A549 treated with RU486 at 1 μM for 4 hours (cell line): ENCODE results near the gene ZNF428. TPM values are rescaled to one million over a fixed set of nuclear protein-coding genes. Genes with fewer than 3 reads are reported as not detected.

Experiments used
- total RNA-seq: library from RNA; stranded (reverse); fragments of 200-300 nt; extraction: Qiagen RNA extraction; gene quantifications from 5 replicates; pipeline ENCODE4 v1.2.3, GENCODE V29; 2022; ENCODE audit warnings: low read depth

Gene ZNF428
- total RNA-seq, result 45.6 to 68.6 TPM (median 62.8 TPM) in 5 replicates

DNA sequence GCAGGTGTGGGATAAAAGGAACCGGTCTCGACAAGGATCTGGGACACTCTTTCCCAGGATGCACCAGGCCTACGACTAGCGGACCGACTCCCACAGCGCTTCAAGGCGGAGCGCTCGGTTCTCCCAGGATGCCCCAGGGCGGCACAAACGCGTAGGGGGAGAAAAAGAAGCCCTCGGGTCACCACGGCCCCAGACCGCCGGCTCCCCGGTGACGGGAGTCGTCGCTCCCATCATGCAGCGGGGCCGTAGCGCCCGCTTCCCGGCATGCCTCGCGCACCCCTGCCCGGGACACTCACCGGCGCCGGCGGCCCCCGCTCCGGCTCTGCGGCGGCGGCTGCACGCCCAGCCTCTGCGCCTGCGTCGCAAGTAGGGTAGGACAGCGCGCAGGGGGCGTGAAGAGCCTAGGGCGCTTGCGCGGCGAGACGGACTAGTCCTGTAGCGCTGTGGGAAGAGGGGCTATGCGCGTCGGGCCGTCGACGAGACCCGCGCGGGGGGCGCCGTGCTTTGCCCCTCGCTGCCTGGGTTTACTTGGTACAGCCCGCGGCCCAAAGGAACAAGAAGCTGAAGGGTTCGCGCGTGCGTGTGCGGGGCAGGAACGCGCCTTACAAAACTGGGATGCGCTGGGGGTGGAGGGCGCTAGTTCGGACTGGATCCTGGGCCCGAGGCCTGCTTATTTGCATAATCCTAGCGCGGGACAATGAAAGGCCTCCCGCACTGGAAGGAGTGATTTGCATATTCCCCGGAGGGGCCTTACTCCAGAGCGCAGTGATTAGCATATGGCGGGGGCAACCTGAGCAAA is at the start of gene ZNF428:
Gene ZNF428 (minus strand): TSS at position 368 of the 799 bp plus-strand sequence. CDS start 5,325 bp downstream, outside the sequence.

DNA sequence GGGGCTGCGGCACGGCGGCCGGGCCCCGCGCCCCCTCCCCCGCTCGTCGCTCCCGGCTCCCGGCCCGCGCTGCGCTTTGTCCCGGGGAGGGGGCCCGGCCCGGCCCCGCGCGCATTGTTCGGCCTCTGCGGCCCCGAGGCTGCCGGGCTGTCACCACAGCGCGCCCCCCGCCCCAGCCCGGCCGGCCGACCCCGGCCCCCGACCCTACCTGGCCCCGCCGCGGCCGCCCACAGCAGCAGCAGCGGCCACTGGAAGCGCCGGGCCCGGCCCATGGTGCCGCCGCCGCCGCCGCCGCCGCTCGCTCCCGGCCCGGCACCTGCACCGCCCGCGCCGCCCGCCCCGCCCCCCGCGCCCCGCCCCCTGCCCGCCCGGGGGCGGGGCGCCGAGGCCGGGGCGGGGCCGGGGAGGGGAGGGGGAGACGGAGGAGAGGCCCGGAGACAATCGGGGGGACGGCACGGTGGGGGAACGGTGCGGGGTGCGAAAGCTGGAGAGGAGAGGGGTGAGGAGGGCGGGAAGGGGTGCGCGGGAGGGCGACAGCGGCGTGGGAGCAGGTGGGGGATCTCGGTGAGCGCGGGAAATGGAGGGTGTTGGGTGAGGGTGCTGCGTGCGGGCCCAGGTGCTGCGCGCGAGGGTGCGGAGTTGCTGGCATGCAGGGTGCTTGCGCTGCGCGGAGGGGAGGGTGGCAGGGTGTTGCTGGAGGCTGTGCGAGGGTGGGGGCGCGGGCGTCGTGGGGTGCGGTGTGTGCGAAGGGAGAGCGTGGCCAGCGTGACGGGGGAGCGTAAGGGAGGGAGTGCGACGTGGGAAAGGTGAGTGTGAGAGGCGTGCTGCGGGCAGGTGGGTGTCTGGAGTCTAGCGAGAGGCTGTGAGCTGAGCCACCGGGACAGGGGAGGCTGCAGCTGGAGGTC is 20.3 kb upstream of the ZNF428 start, which contains the start of gene CADM4:
Gene CADM4 (minus strand): TSS at position 332 of the 905 bp plus-strand sequence. CDS start 60 bp downstream, at position 272.

GRCh38 chr19:43611788-43612187 is 7.6 kb downstream of the ZNF428 start, which contains the start of gene SRRM5:
TSS of gene SRRM5 (plus strand) at chr19:43612088. CDS start at chr19:43612122, 34 bp downstream.

GRCh38 chr19:43595999-43596841 is 23.2 kb downstream of the ZNF428 start, which contains the start of the genes IRGQ and ZNF576:
TSS of gene IRGQ (minus strand) at chr19:43596134. CDS start at chr19:43595338, 796 bp downstream.
TSS of gene ZNF576 (plus strand) at chr19:43596595. CDS start at chr19:43597109, 514 bp downstream.

GRCh38 chr19:43575156-43575950 is 44.1 kb downstream of the ZNF428 start, which contains the start of the genes PINLYP and XRCC1:
TSS of gene PINLYP (plus strand) at chr19:43575801. CDS start at chr19:43577192, 1,391 bp downstream.
TSS of gene XRCC1 (minus strand) at chr19:43575527. CDS start at chr19:43575458, 69 bp downstream.

Other genes with a start within 250 kb of the ZNF428 start
- gene TEX101, start 204.7 kb downstream of the ZNF428 start, total RNA-seq, result not detected in 5 replicates
- 0.24 to 0.78 TPM (median 0.43 TPM) in 5 replicates for gene LYPD3, start 154.0 kb downstream of the ZNF428 start, total RNA-seq
- gene PHLDB3, start 114.9 kb downstream of the ZNF428 start, total RNA-seq, result 9.6 to 14.7 TPM (median 11.9 TPM) in 5 replicates
- 43.9 to 55.4 TPM (median 50.0 TPM) in 5 replicates for gene ETHE1, start 92.4 kb downstream of the ZNF428 start, total RNA-seq
- gene ZNF575, start 86.4 kb downstream of the ZNF428 start, total RNA-seq, result 0.97 to 2.5 TPM (median 2.2 TPM) in 5 replicates
- gene XRCC1, start 44.1 kb downstream of the ZNF428 start, total RNA-seq, result 26.9 to 31.9 TPM (median 28.6 TPM) in 5 replicates
- gene PINLYP, start 43.8 kb downstream of the ZNF428 start, total RNA-seq, result 0.22 to 0.74 TPM (median 0.29 TPM) in 4 of 5 replicates, not detected in the other
- 4.4 to 7.4 TPM (median 5.8 TPM) in 5 replicates for gene IRGQ, start 23.5 kb downstream of the ZNF428 start, total RNA-seq
- gene ZNF576, start 23.0 kb downstream of the ZNF428 start, total RNA-seq, result 13.8 to 24.2 TPM (median 19.1 TPM) in 5 replicates
- 0.67 to 1.0 TPM (median 0.78 TPM) in 5 replicates for gene SRRM5, start 7.5 kb downstream of the ZNF428 start, total RNA-seq
- 6.2 to 10.2 TPM (median 9.1 TPM) in 5 replicates for gene CADM4, start 20.2 kb upstream of the ZNF428 start, total RNA-seq
- 106 to 124 TPM (median 110 TPM) in 5 replicates for gene PLAUR, start 50.5 kb upstream of the ZNF428 start, total RNA-seq
- not detected in 5 replicates for gene IRGC, start 96.4 kb upstream of the ZNF428 start, total RNA-seq
- gene SMG9, start 135.3 kb upstream of the ZNF428 start, total RNA-seq, result 47.4 to 74.6 TPM (median 62.6 TPM) in 5 replicates
- gene KCNN4, start 161.3 kb upstream of the ZNF428 start, total RNA-seq, result 42.9 to 63.2 TPM (median 58.7 TPM) in 5 replicates
- 0.14 to 0.22 TPM (median 0.15 TPM) in 3 of 5 replicates, not detected in the others for gene LYPD5, start 182.8 kb upstream of the ZNF428 start, total RNA-seq
- 3.6 to 6.6 TPM (median 4.3 TPM) in 5 replicates for gene ZNF283, start 207.7 kb upstream of the ZNF428 start, total RNA-seq